Esophagus squamous epithelium (tissue), 5 donors: ENCODE measurements around the gene DLG5. TPM values are rescaled to one million over a fixed set of nuclear protein-coding genes. Genes with fewer than 3 reads are reported as not detected.

Experiments
- DNase-seq: peaks from one replicate; lab custom pipeline; 2025; lab: John Stamatoyannopoulos, UW
- H3K27ac ChIP-seq, 4 donors: fragments of 200-600 bp; sonication (generic); one replicate each; pipeline ENCODE4 v1.5.1; 2016 to 2019; ENCODE audit warnings: mild to moderate bottlenecking in 1 of 4
- H3K27me3 ChIP-seq, 4 donors: fragments of 200-600 bp; sonication (generic); 1 replicate in 3 of 4; 2 replicates in 1 of 4; pipeline versions ENCODE4 v1.5.1 to v1.6.0; 2017 to 2021; ENCODE audit warnings: antibody characterized with exemption in 1 of 4
- H3K36me3 ChIP-seq, 3 donors: fragments of 200-600 bp; sonication (generic); one replicate each; pipeline ENCODE4 v1.5.1; 2016 to 2019
- H3K4me1 ChIP-seq, 3 donors: fragments of 200-600 bp; sonication (generic); one replicate each; pipeline ENCODE4 v1.5.1; 2017 to 2019
- H3K4me3 ChIP-seq, 4 donors: fragments of 200-600 bp; sonication (generic); 1 replicate in 3 of 4; 2 replicates in 1 of 4; pipeline ENCODE4 v1.5.1; 2016 to 2019; ENCODE audit warnings: mild to moderate bottlenecking in 2 of 4, moderate library complexity in 1 of 4
- H3K9me3 ChIP-seq, 3 donors: fragments of 200-600 bp; sonication (generic); one replicate each; pipeline ENCODE4 v1.5.1; 2016 to 2019
- CTCF ChIP-seq, 6 experiments: fragments of 450-650 bp in 4 of 6; fragments of 200-600 bp in 2 of 6; sonication (generic) in 2 of 6; IDR thresholded peaks; one replicate each; pipeline ENCODE4 v1.5.1; 2016 to 2019; ENCODE audit warnings: antibody characterized with exemption in 6 of 6, mild to moderate bottlenecking in 4 of 6, moderate library complexity in 4 of 6
- POLR2A ChIP-seq, 4 donors: fragments of 450-650 bp; IDR thresholded peaks; one replicate each; pipeline ENCODE4 v1.6.1; 2017; ENCODE audit warnings: antibody characterized with exemption in 4 of 4, mild to moderate bottlenecking in 4 of 4, moderate library complexity in 3 of 4
- WGBS, 2 donors: methylation state at CpG; one replicate each; pipeline ENCODE4 v1.1.5; 2018; 5-methylcytosine and 5-hydroxymethylcytosine counted together
- intact Hi-C: fragments of 100-400 bp; cut with DNase I; formaldehyde crosslinking; loops from one replicate; pipeline ENCODE4 v1.15.0; 2022
- total RNA-seq, 4 donors: library from RNA; depleted of rRNA; stranded (reverse); fragments of >200 nt; gene quantifications; one replicate each; pipeline ENCODE4 v1.1.0, GENCODE V29; 2016
- donor health status: DM: yes; HTN: yes; CAD: no.

Gene DLG5
- total RNA-seq, 4 donors from 2014 or later = 34.1 to 50.9 (median 41.3) TPM

- Histone ChIP-seq H3K4me1 (no peaks in the 10 kb centered on the region), H3K27me3 (no peaks in the 10 kb centered on the region), H3K9me3 (no peaks in the 10 kb centered on the region), H3K36me3 (peaks cover 25 to 100% (median 69%) of the 10 kb centered on the region in 3 donors), H3K27ac (no peak overlapping the region), H3K4me3 (no peak overlapping the region)
- 86 to 94% methylated on average over 9 to 11 of the region's 23 CpGs for WGBS, 2 donors
- no peak for DNase-seq
- no peak for TF ChIP-seq POLR2A (IDR thresholded peaks at IDR 0.05)
- no peak for TF ChIP-seq CTCF (IDR thresholded peaks at IDR 0.05)
- intact Hi-C loops = no loop called here
These were observed 132.1 kb downstream of the DLG5 start for GRCh38 chr10:77794256-77795142.

- intact Hi-C loops = no loop called here
- TF ChIP-seq POLR2A (IDR thresholded peaks at IDR 0.05) = no peak
- no peak for TF ChIP-seq CTCF (IDR thresholded peaks at IDR 0.05)
- no peak overlapping the region for H3K4me3 ChIP-seq
- no peak for DNase-seq
- no peaks in the 10 kb centered on the region for H3K27me3 ChIP-seq
- no peaks in the 10 kb centered on the region for H3K4me1 ChIP-seq
- peaks cover 25 to 100% (median 70%) of the 10 kb centered on the region in 3 donors for H3K36me3 ChIP-seq
- H3K9me3 ChIP-seq = no peaks in the 10 kb centered on the region
- no peak overlapping the region for H3K27ac ChIP-seq
- 87 to 88% methylated on average over 4 to 7 of the region's 7 CpGs for WGBS, 2 donors
These were observed 132.7 kb downstream of the DLG5 start for GRCh38 chr10:77793831-77794230.

GRCh38 chr10:77792155-77792554, 134.4 kb downstream of the DLG5 start:
- Histone ChIP-seq H3K36me3 (peaks cover 25 to 100% (median 59%) of the 10 kb centered on the region in 3 donors), H3K27ac (no peak overlapping the region), H3K9me3 (no peaks in the 10 kb centered on the region), H3K27me3 (no peaks in the 10 kb centered on the region), H3K4me1 (no peaks in the 10 kb centered on the region), H3K4me3 (no peak overlapping the region)
- DNase-seq = no peak
- no peak for TF ChIP-seq CTCF (IDR thresholded peaks at IDR 0.05)
- TF ChIP-seq POLR2A (IDR thresholded peaks at IDR 0.05) = no peak
- intact Hi-C loops = no loop called here
- 85 to 92% methylated on average over 4 to 10 of the region's 12 CpGs for WGBS, 2 donors

GRCh38 chr10:77791506-77791905, 135.0 kb downstream of the DLG5 start:
- Histone ChIP-seq H3K27me3 (no peaks in the 10 kb centered on the region), H3K4me1 (no peaks in the 10 kb centered on the region), H3K4me3 (no peak overlapping the region), H3K36me3 (peaks cover 25 to 100% (median 54%) of the 10 kb centered on the region in 3 donors), H3K9me3 (no peaks in the 10 kb centered on the region), H3K27ac (no peak overlapping the region)
- intact Hi-C loops = no loop called here
- TF ChIP-seq POLR2A (IDR thresholded peaks at IDR 0.05) (no peak), CTCF (IDR thresholded peaks at IDR 0.05) (no peak)
- WGBS, 2 donors = 69 to 76% methylated on average over 6 to 7 of the region's 7 CpGs
- no peak for DNase-seq

GRCh38 chr10:77789861-77790260, 136.7 kb downstream of the DLG5 start:
- no peaks in the 10 kb centered on the region for H3K27me3 ChIP-seq
- 93 to 98% methylated on average over 5 to 7 of the region's 7 CpGs for WGBS, 2 donors
- no peak for TF ChIP-seq POLR2A (IDR thresholded peaks at IDR 0.05)
- TF ChIP-seq CTCF (IDR thresholded peaks at IDR 0.05) = no peak
- peaks cover 16 to 95% (median 38%) of the 10 kb centered on the region in 3 donors for H3K36me3 ChIP-seq
- no peak overlapping the region for H3K4me3 ChIP-seq
- intact Hi-C loops = no loop called here
- H3K4me1 ChIP-seq = no peaks in the 10 kb centered on the region
- H3K9me3 ChIP-seq = no peaks in the 10 kb centered on the region
- DNase-seq = no peak
- no peak overlapping the region for H3K27ac ChIP-seq
